PC-3 (cell line): ENCODE measurements around the gene MAG.

Source experiments
- EZH2phosphoT487 ChIP-seq: fragments of 300-600 bp; sonication (generic); IDR thresholded peaks from 2 replicates; pipeline ENCODE4 v1.6.1; 2018; ENCODE audit warnings: mild to moderate bottlenecking, antibody characterized with exemption, low read length, borderline replicate concordance
- TF ChIP-seq, protein P1 (sequence below): fragments of 300-600 bp; sonication (generic); conservative IDR thresholded peaks from 2 replicates; pipeline ENCODE4 v1.5.1; 2017; ENCODE audit warnings: antibody characterized with exemption, low read depth, mild to moderate bottlenecking, low read length

DNA sequence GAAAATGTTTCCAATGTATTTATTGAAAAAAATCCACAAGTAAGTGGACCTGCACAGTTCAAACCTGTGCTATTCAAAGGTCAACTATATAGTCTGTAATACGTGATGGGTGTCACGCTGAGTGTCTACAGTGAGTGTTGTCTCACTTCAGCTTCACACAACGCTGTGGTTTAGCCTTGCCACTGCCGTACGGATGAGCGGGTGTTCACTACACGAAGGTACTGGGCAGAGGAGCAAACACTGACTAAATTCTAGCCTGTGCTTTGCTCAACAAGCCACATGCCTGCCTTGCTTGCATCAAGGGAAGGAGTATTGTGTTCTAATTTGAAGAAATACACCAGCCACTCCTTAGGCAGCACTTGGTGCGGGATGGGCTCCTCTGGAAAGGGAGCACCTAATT is 62.9 kb downstream of the MAG start:
- TF ChIP-seq, protein P1, sequence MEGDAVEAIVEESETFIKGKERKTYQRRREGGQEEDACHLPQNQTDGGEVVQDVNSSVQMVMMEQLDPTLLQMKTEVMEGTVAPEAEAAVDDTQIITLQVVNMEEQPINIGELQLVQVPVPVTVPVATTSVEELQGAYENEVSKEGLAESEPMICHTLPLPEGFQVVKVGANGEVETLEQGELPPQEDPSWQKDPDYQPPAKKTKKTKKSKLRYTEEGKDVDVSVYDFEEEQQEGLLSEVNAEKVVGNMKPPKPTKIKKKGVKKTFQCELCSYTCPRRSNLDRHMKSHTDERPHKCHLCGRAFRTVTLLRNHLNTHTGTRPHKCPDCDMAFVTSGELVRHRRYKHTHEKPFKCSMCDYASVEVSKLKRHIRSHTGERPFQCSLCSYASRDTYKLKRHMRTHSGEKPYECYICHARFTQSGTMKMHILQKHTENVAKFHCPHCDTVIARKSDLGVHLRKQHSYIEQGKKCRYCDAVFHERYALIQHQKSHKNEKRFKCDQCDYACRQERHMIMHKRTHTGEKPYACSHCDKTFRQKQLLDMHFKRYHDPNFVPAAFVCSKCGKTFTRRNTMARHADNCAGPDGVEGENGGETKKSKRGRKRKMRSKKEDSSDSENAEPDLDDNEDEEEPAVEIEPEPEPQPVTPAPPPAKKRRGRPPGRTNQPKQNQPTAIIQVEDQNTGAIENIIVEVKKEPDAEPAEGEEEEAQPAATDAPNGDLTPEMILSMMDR = no peak
- no peak for TF ChIP-seq EZH2phosphoT487
